Neuron (in vitro differentiated cells): ENCODE measurements around the gene UBAP2L.

ENCODE experiments used
- H2AFZ ChIP-seq: one replicate; pipeline ENCODE4 v1.6.1; 2013; ENCODE audit warnings: low read depth, mild to moderate bottlenecking, inconsistent platforms, low read length, moderate library complexity
- H3K27me3 ChIP-seq: one replicate; pipeline ENCODE4 v1.6.1; 2013; ENCODE audit warnings: low read length; ENCODE audit not compliant: insufficient read depth
- H3K36me3 ChIP-seq: one replicate; pipeline ENCODE4 v1.6.1; 2013; ENCODE audit warnings: low read length; ENCODE audit not compliant: insufficient read depth
- H3K4me1 ChIP-seq: one replicate; pipeline ENCODE4 v1.6.1; 2013; ENCODE audit warnings: low read length; ENCODE audit not compliant: insufficient read depth
- H3K4me3 ChIP-seq: 2 replicates; pipeline ENCODE4 v1.5.1; 2013; ENCODE audit warnings: mild to moderate bottlenecking, low read length, moderate library complexity
- H3K9me3 ChIP-seq: one replicate; pipeline ENCODE4 v1.6.1; 2013; ENCODE audit warnings: low read length

The UBAP2L gene, protein sequence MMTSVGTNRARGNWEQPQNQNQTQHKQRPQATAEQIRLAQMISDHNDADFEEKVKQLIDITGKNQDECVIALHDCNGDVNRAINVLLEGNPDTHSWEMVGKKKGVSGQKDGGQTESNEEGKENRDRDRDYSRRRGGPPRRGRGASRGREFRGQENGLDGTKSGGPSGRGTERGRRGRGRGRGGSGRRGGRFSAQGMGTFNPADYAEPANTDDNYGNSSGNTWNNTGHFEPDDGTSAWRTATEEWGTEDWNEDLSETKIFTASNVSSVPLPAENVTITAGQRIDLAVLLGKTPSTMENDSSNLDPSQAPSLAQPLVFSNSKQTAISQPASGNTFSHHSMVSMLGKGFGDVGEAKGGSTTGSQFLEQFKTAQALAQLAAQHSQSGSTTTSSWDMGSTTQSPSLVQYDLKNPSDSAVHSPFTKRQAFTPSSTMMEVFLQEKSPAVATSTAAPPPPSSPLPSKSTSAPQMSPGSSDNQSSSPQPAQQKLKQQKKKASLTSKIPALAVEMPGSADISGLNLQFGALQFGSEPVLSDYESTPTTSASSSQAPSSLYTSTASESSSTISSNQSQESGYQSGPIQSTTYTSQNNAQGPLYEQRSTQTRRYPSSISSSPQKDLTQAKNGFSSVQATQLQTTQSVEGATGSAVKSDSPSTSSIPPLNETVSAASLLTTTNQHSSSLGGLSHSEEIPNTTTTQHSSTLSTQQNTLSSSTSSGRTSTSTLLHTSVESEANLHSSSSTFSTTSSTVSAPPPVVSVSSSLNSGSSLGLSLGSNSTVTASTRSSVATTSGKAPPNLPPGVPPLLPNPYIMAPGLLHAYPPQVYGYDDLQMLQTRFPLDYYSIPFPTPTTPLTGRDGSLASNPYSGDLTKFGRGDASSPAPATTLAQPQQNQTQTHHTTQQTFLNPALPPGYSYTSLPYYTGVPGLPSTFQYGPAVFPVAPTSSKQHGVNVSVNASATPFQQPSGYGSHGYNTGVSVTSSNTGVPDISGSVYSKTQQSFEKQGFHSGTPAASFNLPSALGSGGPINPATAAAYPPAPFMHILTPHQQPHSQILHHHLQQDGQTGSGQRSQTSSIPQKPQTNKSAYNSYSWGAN

GRCh38 chr1:154220071-154220969 is at the start of gene UBAP2L:
Gene UBAP2L, plus strand, starts transcription at chr1:154220955. Its CDS starts 4,169 bp downstream, at chr1:154225124.
- H3K27me3 ChIP-seq: no peaks in the 10 kb centered on the region
- H3K4me1 ChIP-seq: peaks cover 24% of the 10 kb centered on the region
- peaks cover 41% of the 10 kb centered on the region for H3K36me3 ChIP-seq

DNA sequence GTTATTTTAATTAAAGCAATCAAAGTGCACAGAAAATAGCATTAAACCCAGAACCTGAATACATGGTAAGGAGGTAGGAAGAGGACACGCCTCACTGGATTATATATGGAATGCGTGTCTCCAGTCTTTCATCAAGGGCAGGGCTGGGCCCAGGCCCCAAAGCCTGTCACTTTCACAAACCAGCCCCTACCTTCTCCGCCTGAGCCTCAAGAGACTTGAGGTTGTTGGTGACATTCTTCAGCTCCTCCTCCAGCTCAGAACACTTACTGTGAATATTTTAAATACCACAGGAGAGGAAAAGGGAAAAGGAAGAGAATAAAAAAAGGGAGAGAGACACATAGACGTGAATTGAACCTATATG is 49.6 kb upstream of the UBAP2L start:
- Histone ChIP-seq H3K36me3 (peaks cover 81% of the 10 kb centered on the region), H2AFZ (no peak overlapping the region), H3K4me3 (no peak overlapping the region), H3K27me3 (no peaks in the 10 kb centered on the region), H3K4me1 (no peaks in the 10 kb centered on the region), H3K9me3 (no peaks in the 10 kb centered on the region)

More at GRCh38 chr1:154220071-154220969, at the start of gene UBAP2L:
- Histone ChIP-seq H3K9me3 (no peaks in the 10 kb centered on the region), H2AFZ (peak within 1 kb of the TSS; percentile 1), H3K4me3 (peak within 1 kb of the TSS; percentile 74)

DNA sequence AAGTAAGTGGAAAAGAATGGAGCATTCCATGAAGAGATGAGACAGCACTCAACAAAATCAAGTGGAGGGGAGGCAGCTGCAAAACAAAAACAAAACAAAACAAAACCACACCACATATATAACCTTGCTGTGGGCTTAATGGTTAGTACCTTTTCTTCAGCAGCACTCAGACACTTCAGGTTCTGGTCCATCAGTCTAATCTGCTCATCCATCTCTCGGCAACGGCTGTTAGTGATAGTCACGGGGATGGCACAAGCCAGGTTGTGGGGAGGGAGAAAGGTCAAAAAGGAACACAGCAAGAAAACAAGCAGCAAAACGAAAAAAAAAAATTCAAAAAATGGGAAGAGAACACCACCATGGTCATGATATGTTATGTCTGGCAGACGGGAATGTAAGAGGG is 48.9 kb upstream of the UBAP2L start:
- Histone ChIP-seq H2AFZ (no peak overlapping the region), H3K9me3 (no peaks in the 10 kb centered on the region), H3K4me1 (no peaks in the 10 kb centered on the region), H3K27me3 (no peaks in the 10 kb centered on the region), H3K4me3 (no peak overlapping the region), H3K36me3 (peaks cover 79% of the 10 kb centered on the region)

DNA sequence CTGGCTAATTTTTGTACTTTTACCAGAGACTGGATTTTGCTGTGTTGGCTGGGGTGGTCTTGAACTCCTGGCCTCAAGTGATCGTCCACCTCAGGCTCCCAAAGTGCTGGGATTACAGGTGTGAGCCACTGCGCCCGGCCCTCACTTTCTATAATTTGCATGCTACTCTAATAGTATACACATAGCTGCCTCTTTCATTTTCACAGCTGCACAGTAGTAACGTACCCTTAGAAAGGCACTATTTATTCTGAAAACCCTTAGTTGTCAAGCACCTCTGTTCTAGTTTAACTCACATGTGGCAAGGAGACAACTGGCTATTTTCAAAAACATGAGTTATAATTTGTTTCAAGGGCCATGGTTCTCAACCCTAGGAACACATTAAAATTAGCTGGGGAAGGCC is 46.1 kb upstream of the UBAP2L start:
- no peaks in the 10 kb centered on the region for H3K27me3 ChIP-seq
- no peak overlapping the region for H3K4me3 ChIP-seq
- peaks cover 55% of the 10 kb centered on the region for H3K36me3 ChIP-seq
- H3K9me3 ChIP-seq: no peaks in the 10 kb centered on the region
- peaks cover 26% of the 10 kb centered on the region for H3K4me1 ChIP-seq
- no peak overlapping the region for H2AFZ ChIP-seq

DNA sequence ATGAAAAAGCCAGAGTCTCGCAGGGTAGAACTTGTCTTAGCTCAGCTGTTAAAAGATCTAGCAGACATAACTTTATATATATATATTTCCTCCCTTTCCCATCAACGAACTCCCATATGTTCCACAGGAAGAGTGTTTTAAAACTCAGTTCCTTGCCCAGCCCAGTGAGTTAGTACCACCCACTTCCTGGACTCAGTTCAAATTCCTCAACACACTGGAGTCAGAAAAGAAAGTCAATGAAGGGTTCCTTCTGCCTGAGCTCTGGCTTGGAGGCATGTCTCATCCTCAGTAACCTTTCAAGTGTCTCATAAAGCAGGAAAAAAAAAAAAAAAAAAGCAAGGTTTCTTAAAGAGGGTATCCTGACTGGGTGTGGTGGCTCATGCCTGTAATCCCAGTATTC is 44.4 kb upstream of the UBAP2L start:
- H3K4me1 ChIP-seq: peaks cover 34% of the 10 kb centered on the region
- H3K9me3 ChIP-seq: no peaks in the 10 kb centered on the region
- H3K36me3 ChIP-seq: peaks cover 45% of the 10 kb centered on the region
- no peak overlapping the region for H2AFZ ChIP-seq
- H3K4me3 ChIP-seq: no peak overlapping the region
- H3K27me3 ChIP-seq: no peaks in the 10 kb centered on the region

DNA sequence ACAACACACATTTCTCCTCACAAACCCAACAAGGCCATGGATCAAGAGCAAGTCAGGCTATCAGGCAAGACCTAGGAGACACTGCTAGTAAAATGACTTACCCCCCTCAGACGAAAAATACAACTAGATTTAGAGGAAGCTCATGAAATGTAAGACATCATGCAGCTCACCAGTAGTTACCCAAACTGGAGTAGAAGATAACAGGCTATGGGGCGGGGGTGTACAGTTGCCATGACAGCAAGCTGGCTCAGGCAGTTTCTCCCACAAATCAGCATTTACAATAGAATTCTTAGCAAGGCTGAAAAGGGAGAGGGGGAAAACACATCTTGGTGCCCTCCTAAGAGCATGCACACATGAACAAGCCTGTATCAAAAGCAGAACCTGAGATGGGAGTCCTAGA is 42.7 kb upstream of the UBAP2L start:
- H3K9me3 ChIP-seq: no peaks in the 10 kb centered on the region
- H2AFZ ChIP-seq: no peak overlapping the region
- H3K4me3 ChIP-seq: no peak overlapping the region
- peaks cover 39% of the 10 kb centered on the region for H3K4me1 ChIP-seq
- peaks cover 29% of the 10 kb centered on the region for H3K36me3 ChIP-seq
- H3K27me3 ChIP-seq: no peaks in the 10 kb centered on the region

DNA sequence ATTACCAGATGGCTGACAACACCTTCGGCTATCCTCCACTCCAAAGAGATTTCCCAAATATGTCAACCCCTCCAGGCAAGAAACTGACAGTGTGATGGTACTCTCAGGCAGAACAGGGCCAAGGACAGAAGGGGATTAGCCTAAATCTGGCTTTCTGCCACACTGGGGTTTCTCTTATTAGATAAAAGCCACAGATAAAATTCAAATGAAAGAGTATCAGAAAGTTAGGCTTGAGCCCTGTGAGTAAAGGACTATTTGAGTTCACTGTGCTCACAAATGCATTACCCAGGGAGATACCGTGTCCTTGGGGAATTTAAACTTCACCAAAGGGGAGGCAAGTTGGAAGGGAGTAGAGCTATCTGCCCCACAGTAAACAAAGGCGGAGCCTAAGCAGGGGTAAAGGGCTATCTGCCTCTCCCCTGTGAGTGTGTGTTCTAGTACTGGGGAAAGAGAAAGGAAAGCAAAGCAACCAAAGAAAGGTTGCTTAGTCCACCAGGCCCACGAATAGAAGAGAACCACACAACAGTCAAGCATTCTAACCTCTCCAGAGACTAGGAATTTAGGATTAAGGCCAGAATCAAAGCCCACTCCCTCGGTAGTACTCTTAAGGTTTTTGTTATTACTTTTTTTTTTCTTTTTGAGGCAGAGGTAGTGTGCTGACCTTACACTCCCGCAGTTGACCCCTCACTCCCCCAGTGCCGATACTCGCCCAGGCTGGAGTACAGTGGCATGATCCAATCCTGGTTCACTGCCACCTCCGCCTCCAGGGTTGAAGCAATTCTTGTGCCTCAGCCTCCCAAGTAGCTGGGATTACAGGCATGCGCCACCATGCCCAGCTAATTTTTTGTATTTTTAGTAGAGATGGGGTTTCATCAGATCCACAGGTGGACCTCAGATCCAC is 41.6 kb upstream of the UBAP2L start:
- Histone ChIP-seq H3K4me3 (no peak overlapping the region), H3K9me3 (no peaks in the 10 kb centered on the region), H3K36me3 (peaks cover 27% of the 10 kb centered on the region), H3K27me3 (no peaks in the 10 kb centered on the region), H3K4me1 (peaks cover 46% of the 10 kb centered on the region), H2AFZ (no peak overlapping the region)

- Histone ChIP-seq H3K9me3 (no peaks in the 10 kb centered on the region), H3K4me1 (peaks cover 46% of the 10 kb centered on the region), H3K27me3 (no peaks in the 10 kb centered on the region), H2AFZ (no peak overlapping the region), H3K36me3 (peaks cover 20% of the 10 kb centered on the region), H3K4me3 (no peak overlapping the region)
These were observed 40.6 kb upstream of the UBAP2L start for GRCh38 chr1:154179946-154180687.

- peaks cover 7% of the 10 kb centered on the region for H3K36me3 ChIP-seq
- H3K4me3 ChIP-seq: peak overlapping the region; percentile 96
- no peaks in the 10 kb centered on the region for H3K9me3 ChIP-seq
- no peak overlapping the region for H2AFZ ChIP-seq
- peaks cover 51% of the 10 kb centered on the region for H3K4me1 ChIP-seq
- H3K27me3 ChIP-seq: no peaks in the 10 kb centered on the region
These were observed 38.8 kb upstream of the UBAP2L start for GRCh38 chr1:154181944-154182343.

GRCh38 chr1:154182344-154183045 is 38.3 kb upstream of the UBAP2L start:
- Histone ChIP-seq H3K4me1 (peaks cover 47% of the 10 kb centered on the region), H3K9me3 (no peaks in the 10 kb centered on the region), H3K4me3 (peak overlapping the region; percentile 96), H2AFZ (peak overlapping the region; percentile 67), H3K27me3 (no peaks in the 10 kb centered on the region), H3K36me3 (peaks cover 7% of the 10 kb centered on the region)
